CD4-positive, alpha-beta T cell treated with Interleukin-12 subunit alpha and Interleukin-12 subunit beta, for 1 hour (primary cell): ENCODE results near the gene NXPE4.

ENCODE experiments used
- DNase-seq: peaks from one replicate; pipeline ENCODE4 v3.0.0-alpha.2; 2020

NXPE4 gene

DNA sequence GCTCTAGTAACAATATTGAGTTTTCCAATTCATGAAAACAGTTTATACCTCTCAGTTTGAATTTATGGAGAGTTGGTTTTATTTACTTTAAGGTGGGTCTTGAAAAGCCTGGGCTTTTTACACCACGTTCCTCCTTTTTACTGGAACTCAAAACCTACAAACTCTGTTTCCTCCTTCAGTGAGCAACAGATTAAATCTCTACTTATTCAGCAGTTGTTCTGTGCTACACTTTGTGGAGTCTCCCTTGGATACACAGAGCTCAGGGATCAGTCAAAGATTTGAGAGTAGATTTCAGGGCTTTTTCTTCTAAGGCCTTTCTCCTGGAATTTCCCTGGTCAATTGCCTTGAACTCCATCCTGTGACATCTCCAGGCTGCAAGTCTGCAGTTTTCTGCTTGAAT, 39.5 kb downstream of the NXPE4 start:
- DNase-seq, result no peak

DNA sequence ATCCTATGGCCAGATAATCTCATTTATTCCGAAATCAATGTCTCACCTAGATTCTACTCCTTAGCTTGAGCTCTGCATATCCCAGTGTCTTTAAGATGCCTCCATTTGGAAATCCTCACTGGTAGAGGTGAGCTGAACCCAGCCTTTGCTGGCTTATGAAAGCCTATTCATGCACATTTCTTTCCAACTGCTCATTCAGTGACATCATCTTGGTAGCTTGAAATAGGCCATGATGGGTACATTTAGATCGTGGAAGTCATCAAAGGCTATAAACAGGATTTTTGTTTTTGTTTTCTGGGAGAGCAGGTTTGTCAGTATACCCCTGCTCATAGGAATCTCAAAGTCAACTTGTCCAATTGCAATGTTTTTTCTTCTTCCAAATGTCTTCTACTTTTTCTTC, 41.9 kb downstream of the NXPE4 start:
- no peak for DNase-seq

DNA sequence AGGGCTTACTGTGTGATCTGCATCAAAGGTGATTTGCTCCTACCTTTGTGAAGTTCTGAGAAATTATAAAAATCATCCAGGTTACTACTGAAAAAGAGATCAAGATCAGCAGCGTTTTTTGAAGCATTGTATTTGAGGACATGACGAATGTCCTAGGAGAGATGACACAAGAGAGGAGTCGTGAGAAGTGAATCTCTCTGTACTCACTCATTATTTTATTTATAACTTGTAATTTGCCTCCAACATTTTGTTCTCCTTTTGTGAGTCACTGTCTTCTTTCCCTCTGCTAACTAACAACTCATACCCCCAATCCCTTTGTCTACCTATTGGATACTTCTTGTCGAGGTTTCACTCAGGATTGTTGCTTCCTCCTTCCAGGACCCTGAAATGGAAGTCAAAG, 44.5 kb downstream of the NXPE4 start:
- DNase-seq, result no peak

DNA sequence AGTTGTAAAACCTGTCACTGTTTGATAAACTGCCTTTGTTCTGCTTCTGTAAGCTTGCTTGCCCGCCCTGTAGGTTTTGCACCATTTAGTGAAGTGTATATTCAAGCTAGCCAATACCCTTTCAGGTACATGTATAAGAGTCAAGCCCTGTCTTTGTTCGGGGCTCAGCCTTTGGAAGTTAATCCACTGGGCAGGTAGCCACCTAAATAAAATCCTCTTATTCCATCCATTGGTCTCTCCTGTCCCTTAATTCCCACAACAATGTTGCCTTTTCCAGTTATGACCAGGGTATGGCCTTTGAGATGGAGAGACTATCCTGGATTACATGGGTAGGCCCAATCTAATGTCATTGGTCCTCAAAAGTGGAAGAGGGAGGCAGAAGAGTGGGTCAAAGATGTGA, 69.9 kb downstream of the NXPE4 start:
- DNase-seq, result no peak

DNA sequence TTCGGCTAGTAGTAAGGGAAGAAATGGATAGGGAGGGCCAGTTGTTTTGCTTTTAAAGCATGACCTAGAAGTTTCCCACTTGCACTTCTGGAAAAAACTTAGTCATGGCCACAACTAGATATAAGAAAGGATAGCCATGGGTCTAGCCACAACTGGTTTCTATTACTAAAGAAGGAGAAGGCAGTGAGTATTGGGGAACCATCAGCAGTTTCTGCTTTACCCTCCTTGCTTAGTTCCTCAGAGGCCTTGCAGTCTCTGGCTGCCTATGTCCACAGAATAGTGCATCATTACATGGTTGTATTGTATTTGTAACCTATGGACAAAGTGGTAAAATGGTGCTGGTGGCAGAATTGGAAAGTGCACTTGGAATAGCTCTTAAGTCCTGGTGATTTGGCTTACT, 71.5 kb downstream of the NXPE4 start:
- DNase-seq, result no peak

DNA sequence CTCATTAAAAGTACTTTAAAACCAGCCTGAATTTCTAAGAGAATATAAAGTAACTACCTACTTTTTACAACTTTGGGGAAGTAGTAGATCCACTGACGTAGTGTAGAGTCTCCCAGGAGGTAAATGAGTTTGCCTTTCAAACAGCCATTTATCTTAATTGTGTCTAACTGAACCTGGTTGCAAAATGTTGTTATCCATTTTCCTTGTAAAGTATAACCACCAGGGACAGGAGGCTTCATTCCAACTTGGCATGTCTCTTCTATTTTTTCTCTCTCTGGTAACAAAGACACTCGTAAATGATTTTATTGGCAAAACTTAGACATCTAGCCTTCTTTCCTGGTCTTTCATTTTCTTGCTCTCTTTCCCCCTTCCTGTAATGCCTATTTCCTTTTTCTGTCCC, 72.8 kb downstream of the NXPE4 start:
- no peak for DNase-seq
